Measurements from ENCODE around the gene HSP90B1.

Gene HSP90B1

GRCh38 chr12:103929046-103929783 lies 995 bp upstream of the HSP90B1 start:
- peak in 51 of 58 donors; percentile 68 to 97 (median 90) for DNase-seq

- peak in 35 of 58 donors; percentile 82 to 98 (median 94) for DNase-seq
Measured at GRCh38 chr12:103929784-103930033, 501 bp upstream of the HSP90B1 start.

GRCh38 chr12:103930787-103931735 lies 851 bp downstream of the HSP90B1 start:
- peak in 21 of 58 donors; percentile 2 to 43 (median 26) for DNase-seq

GRCh38 chr12:103933237-103933636 lies 3.0 kb downstream of the HSP90B1 start:
- DNase-seq, result no peak

GRCh38 chr12:103936679-103937078 lies 6.5 kb downstream of the HSP90B1 start:
- DNase-seq, result no peak

GRCh38 chr12:103944964-103945363 lies 14.8 kb downstream of the HSP90B1 start:
- DNase-seq, result no peak

- DNase-seq, result no peak
Measured at GRCh38 chr12:103947871-103948555, 17.8 kb downstream of the HSP90B1 start.

- no peak for DNase-seq
Measured at GRCh38 chr12:103948746-103949406, 18.7 kb downstream of the HSP90B1 start.

- DNase-seq, result no peak
Measured at GRCh38 chr12:103952497-103952896, 22.3 kb downstream of the HSP90B1 start.

GRCh38 chr12:103955811-103956508 lies 25.8 kb downstream of the HSP90B1 start:
- DNase-seq, result no peak

- DNase-seq, result peak in 11 of 58 donors; percentile 26 to 67 (median 51)
Measured at GRCh38 chr12:103956509-103957027, 26.4 kb downstream of the HSP90B1 start.

GRCh38 chr12:103957865-103958388 lies 27.7 kb downstream of the HSP90B1 start:
- DNase-seq, result no peak

- no peak for DNase-seq
Measured at GRCh38 chr12:103958621-103959020, 28.4 kb downstream of the HSP90B1 start.

- DNase-seq, result no peak
Measured at GRCh38 chr12:103960616-103961227, 30.5 kb downstream of the HSP90B1 start.

- no peak for DNase-seq
Measured at GRCh38 chr12:103962493-103962892, 32.3 kb downstream of the HSP90B1 start.

GRCh38 chr12:103964805-103965204 lies 34.6 kb downstream of the HSP90B1 start:
- DNase-seq, result peak in 1 of 58 donors; percentile 13

- DNase-seq, result no peak
Measured at GRCh38 chr12:103965255-103965589, 35.0 kb downstream of the HSP90B1 start.

- peak; percentile 91 to 99 (median 97) for DNase-seq
Measured at GRCh38 chr12:103965590-103966504, 35.6 kb downstream of the HSP90B1 start, which contains the start of gene TDG. Gene TDG (plus strand): TSS chr12:103965872. CDS start chr12:103966038, 166 bp downstream.

- no peak for DNase-seq
Measured at GRCh38 chr12:103966736-103967135, 36.5 kb downstream of the HSP90B1 start.

Data from anterior cingulate cortex (tissue), 58 donors.